GM18511 (cell line): ENCODE measurements around the gene CALCOCO1.
A peak's percentile ranks its signal among the peaks of the same experiment; 100 is the strongest.

Experiments
- ATAC-seq: cut with Tn5 transposase; IDR thresholded peaks from one replicate; pipeline ENCODE4 v1.9.1; 2021; ENCODE audit warnings: mild to moderate bottlenecking, moderate library complexity; ENCODE audit not compliant: unreplicated experiment

Gene CALCOCO1

DNA sequence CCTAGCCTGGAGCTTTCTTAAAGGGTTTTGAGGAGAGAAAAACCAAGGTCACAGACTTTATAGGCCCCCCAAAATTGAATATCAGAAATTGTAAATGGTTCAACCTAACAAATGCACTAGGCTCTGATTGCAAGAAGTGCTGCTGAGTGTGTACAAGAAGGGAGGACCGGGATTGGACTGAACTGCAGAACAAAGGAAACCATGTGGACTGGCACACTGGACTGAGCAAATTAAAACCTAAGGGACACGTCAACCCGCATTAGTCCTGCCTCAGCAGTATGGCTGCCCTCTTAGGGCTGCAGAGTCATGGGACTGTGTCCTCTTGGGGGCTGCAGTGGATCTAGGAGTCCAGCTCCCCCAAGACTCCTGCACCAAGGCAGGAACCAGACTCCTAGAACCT is 25.4 kb upstream of the CALCOCO1 start:
- no peak for ATAC-seq

DNA sequence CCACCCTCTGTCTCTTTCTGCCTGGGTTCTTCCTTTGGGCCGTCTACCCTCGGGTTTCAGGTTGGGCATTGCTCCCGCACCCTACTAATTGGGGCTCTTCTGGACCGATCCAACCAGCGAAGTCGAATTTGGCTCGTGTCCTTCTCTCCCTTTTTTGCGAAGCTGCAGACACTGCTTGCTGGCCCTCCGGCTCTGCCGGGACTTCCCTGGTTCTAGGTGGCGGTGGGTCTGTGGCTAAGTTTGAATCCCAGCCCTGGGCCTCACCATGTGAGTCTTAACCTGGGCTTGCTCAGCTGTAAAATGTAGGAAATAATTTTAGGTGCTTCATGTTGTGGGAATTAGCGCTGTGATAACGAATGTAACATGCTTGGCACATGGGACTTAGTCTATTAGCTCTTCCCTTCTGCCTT is 24.9 kb upstream of the CALCOCO1 start:
- no peak for ATAC-seq

DNA sequence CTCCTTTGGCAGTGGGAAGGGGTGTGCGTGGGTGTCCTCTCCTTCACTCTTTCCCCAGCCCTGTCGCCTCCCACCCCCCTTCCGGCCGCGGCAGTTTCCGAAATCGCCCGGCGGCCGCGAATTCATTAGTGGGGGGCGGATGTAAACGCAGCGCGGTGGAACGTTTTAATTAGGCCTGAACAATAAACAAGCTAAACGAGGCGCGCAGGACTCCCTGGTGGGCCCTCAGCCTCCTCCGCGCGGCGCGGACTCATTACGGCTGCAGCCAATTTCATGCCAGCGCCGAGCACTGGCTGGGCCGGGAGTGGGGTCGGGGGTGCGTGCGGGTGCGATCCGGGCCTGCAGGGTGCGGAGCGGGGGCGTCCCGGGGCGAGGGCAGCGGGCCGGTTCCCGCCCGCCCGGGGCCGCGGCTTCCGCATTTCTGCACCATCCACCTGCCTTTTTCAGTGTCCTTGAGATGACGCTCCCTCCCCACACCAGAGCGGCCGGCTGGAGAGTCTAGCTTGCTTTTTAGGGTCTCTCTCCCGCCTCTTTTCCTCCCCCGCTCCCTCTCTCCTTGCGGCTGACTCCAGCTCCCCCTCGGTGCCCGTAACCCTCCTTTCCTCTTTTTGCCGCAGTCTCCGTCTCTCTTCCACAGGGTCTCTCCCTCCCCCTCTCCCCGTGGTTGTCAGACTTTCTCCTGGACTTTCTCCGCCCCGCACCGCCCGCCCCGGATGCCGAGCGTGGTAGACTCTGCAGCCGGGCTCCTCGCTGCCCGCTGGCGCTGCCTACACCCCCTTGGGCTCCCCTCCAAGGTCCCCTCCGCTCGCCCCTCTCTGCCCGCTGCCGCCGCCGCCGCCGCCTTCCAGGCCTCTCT is 24.3 kb upstream of the CALCOCO1 start, which contains the start of gene CISTR:
CISTR (minus strand) TSS at position 644 of the 856 bp plus-strand sequence.
- peak; percentile 47 for ATAC-seq

- ATAC-seq, result peak; percentile 43
Measured at GRCh38 chr12:53750812-53751335, 23.6 kb upstream of the CALCOCO1 start.

- ATAC-seq, result no peak
Measured at GRCh38 chr12:53749986-53750811, 22.9 kb upstream of the CALCOCO1 start.

- ATAC-seq, result no peak
Measured at GRCh38 chr12:53748072-53748840, 21.0 kb upstream of the CALCOCO1 start.

GRCh38 chr12:53747095-53747494 is 19.8 kb upstream of the CALCOCO1 start:
- ATAC-seq, result no peak

- peak; percentile 32 for ATAC-seq
Measured at GRCh38 chr12:53746592-53747092, 19.4 kb upstream of the CALCOCO1 start.

DNA sequence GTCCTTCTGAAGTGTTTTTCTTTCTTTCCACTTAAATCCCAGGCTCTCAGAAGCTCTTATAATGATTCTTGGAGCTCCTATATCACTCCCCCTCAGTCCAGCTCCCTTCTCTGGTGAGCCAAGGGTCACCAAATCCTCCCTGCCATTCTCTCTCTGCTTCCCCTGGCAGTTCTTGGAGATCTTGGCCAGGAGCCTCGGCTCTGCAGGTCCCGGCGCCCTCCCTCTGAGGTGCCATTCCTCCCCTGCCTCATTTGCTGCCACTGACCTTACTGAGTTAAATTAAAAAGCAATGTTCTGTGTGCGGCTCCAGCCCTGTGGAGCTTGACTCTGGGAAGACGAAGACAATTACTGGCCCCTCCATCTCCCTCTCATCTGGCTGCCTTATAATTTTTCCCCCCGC is 17.5 kb upstream of the CALCOCO1 start:
- ATAC-seq, result no peak

DNA sequence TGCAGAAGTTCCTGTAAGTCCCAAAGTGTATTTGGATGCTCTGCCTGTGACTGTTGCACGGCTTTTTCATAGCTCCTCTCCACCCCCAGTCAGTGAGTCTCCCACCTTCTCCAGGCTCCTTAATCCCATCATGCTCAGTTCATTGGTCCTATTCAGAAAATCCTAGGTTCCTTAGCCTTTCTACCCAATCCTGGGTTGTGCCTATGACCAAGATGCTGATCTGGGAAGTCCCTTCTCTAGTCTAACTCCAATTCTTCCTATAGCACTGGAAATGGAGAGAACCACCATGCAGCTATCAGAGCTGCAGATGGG is 16.8 kb upstream of the CALCOCO1 start:
- no peak for ATAC-seq

DNA sequence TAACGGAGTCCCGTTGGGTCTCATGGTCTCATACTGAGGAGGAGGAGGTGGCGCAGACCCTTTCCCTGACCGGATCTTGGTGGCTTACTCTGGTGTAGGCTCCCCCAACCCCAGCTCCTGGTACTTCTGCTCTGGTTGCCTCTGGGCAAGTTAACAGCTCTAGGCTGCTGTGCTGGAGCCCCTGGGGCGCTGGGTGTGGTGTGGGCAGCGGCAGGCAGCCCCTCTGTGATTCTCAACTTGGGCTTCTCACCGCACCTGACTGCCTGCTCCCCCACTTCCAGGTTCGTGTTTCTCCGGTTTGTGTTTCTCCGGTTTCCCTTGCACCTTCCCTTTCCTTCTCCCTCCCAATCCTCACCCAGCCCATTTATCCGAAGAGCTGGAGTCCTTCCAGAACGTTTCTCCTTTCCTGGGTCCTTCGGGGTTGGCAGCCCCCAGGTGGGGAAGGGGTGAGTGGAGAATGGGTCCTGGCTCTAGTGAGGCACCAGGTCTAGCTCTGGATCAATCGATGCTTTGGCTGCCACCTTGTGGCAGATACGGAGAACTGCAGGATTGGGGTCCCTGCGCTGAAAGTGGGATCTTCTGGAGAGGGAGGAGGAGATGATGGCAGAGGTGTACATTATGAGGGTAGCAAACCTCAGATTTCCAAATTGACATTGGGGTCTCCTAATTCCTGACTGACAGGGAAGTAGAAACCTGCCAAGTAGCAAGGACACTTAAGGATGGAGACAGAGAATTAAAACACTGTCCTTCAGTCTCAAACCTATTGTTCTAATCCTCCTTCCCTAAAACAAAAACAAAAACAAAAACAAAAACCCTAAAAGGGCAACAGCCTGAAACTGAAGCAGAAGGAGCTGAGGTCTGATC is 16.2 kb upstream of the CALCOCO1 start:
- ATAC-seq, result no peak

- ATAC-seq, result no peak
Measured at GRCh38 chr12:53740130-53740491, 12.9 kb upstream of the CALCOCO1 start.

DNA sequence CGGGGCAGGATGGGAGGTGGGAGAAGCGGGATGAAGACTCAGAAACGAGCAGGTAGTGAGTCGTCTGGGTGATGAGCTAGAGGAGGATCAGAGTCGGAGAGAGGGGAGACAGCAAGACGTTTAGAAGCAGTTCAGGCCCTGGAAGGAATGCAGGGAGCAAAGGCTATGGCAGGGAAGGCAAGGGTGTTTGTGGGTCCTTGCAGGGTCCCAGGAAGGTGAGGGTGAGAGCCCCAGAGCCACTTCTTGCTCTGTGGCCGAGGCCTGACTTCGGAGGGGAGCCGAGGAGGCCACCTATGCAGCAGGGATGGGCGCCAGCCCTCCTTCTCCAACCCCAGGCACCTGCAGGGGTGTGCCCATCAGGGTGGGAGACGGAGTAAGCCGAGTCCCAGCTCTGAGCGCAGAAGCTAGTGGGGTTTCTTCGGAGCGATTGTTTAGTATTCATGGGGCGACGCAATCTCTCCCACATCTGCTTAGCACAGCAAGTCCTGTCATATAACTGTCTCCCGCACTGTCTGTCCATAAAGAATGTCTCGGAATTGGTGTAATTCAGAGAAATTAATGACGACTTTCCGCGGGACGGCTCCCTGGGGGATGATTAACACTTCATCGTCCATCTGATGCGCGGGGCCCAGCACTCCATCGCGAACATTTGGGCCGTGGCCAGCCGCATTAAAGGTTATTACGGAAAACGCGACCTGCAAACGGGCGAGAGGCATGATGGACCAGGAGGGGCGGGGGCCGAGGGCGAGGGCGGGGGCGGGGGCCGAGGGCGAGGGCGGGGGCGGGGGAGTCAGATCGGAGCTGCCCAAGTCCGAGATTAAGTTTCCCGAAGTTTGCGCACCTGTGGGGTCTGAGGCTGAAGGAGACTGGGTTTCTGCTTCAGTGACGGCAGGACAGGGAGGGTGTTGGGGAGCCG is 12.2 kb upstream of the CALCOCO1 start:
- ATAC-seq, result no peak

- ATAC-seq, result no peak
Measured at GRCh38 chr12:53738406-53739213, 11.4 kb upstream of the CALCOCO1 start.

DNA sequence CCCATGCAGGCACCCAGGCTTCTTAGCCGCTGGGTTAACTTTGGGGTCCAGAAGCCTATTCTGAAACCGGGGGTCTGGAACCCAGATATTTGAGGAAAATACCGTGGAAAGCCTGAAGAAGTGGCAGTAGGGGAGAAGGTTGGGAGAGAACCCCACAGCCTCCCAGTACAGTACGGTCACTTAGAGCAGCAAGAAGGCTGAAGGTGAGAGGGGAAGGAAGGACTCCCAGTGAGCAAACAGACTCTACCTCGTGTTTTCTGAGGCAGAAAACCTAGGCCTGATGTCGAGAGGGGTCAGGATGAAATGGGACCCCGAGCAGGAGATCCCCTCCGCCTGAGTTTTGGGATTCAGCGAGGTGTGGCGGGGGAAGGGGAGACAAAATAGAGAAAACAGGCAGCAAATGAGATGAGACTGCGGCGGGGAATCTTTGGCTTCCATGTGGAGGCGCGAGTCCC is 10.7 kb upstream of the CALCOCO1 start:
- no peak for ATAC-seq

DNA sequence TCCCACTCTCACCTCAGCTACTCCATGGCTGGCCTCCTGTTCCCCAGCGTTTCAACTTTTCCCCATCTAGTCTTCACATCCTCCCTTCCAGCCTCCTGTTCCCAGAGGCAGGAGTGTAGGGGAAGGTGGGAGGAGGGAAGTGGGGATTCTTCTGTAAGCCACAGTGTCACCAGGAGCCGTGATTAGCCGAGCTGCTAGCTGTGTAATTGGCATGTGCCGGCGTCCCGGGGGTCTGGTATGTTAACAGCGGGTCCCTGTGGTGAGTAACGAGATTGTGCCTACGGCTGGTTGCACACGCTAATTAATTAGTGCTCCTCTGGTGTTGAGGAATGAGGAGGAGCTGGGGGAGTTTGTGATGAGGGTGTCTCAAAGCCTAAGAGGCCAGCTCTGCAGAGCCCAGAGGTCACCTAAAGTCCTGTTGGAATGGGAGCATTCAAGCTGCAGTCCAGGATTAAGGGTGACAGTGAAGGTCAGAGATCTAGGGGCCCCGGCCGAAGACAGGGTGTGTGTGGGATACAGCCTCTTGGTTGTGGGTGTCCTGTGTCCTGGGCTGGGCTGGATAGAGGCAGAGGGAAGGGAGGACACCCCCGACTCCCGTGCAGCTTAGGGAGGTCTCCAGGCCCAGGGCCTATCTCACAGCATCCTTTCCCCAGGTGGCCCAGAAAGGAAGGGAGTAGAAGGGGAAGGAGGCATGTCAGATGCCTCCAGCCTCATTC is 10.0 kb upstream of the CALCOCO1 start:
- ATAC-seq, result no peak

DNA sequence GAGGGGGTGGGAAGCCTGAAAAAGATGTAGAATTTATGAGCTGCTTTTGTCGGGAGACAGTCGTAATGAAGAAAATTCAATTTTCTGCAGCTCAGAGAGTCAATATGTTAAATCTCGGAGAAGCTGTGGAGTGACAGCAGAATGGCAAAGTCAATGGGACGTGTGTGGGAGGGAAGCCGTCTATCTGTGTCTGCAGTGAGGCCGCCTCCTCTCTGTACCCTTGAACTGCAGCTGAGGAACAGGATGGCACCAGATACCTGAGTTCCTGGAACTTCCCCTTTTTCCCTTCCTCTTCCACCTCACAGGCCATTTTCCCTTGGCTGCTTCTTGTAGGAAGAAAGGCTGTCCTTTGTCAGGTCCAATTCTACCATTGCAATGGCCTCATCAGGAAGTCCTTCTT is 9.3 kb upstream of the CALCOCO1 start:
- ATAC-seq, result no peak
